ENCODE measurements around the gene SEL1L3. TPM values are rescaled to one million over a fixed set of nuclear protein-coding genes. Genes with fewer than 3 reads are reported as not detected.
"Not testable (repeated sequence)": the region's sequence is repeated elsewhere in the genome, so short reads cannot be mapped to it uniquely, and the experiment has no call there.

SEL1L3 gene
- total and polyA plus RNA-seq, 2 donors from 2014 or later, result 8.2 to 60.3 TPM

DNA sequence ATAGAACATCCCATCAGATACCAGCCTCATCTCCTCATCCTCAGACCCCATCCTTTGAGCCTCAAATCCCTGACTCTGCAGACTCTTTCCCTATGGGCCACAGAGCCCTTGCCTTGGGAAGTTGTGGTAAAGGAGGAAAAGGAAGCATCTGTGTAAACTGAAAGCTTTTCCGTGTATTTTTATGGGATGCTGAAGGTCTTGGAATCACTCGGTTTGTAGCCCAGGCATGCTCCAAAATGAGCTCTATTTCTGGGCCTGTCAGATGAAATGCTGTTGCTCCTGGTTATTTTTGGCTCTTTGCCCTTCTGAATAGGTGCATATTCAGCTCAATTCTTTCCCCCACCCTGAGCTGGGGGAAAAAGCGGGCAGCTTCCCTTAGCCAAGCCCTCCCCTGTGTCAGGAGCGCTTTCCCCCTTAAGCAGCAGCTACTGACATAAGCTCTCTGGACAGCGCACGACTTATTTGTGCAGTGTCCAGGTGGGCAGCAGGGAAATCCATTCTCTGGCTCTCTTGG lies 5.0 kb upstream of the SEL1L3 start:
- Histone ChIP-seq H3K4me1 (ENCODE audit: control insufficient read depth in 2 of 3, insufficient read depth in 2 of 3, low read depth in 1 of 3, low read length in 3 of 3) (no peaks in the 10 kb centered on the region), H3K36me3 (ENCODE audit: control insufficient read depth in 2 of 3, insufficient read depth in 3 of 3, low read length in 3 of 3) (no peaks in the 10 kb centered on the region), H3K4me3 (ENCODE audit: low read length in 3 of 3) (no peak overlapping the region), H3K27ac (ENCODE audit: low read depth in 2 of 2, low read length in 2 of 2) (no peak overlapping the region), H3K9ac (ENCODE audit: low read length in 3 of 3) (no peak overlapping the region), H3K9me3 (ENCODE audit: control insufficient read depth in 2 of 3, insufficient read depth in 1 of 3, low read length in 3 of 3) (no peaks in the 10 kb centered on the region), H3K27me3 (ENCODE audit: control insufficient read depth, insufficient read depth, low read length) (no peaks in the 10 kb centered on the region)
- no peak for DNase-seq
- TF ChIP-seq, protein P1, sequence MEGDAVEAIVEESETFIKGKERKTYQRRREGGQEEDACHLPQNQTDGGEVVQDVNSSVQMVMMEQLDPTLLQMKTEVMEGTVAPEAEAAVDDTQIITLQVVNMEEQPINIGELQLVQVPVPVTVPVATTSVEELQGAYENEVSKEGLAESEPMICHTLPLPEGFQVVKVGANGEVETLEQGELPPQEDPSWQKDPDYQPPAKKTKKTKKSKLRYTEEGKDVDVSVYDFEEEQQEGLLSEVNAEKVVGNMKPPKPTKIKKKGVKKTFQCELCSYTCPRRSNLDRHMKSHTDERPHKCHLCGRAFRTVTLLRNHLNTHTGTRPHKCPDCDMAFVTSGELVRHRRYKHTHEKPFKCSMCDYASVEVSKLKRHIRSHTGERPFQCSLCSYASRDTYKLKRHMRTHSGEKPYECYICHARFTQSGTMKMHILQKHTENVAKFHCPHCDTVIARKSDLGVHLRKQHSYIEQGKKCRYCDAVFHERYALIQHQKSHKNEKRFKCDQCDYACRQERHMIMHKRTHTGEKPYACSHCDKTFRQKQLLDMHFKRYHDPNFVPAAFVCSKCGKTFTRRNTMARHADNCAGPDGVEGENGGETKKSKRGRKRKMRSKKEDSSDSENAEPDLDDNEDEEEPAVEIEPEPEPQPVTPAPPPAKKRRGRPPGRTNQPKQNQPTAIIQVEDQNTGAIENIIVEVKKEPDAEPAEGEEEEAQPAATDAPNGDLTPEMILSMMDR (IDR thresholded peaks at IDR 0.05; ENCODE audit: borderline replicate concordance, extremely low read depth, insufficient read depth), result no peak
- intact Hi-C loops (cut with DNase I), result no loop called here
- no peak for FAIRE-seq

DNA sequence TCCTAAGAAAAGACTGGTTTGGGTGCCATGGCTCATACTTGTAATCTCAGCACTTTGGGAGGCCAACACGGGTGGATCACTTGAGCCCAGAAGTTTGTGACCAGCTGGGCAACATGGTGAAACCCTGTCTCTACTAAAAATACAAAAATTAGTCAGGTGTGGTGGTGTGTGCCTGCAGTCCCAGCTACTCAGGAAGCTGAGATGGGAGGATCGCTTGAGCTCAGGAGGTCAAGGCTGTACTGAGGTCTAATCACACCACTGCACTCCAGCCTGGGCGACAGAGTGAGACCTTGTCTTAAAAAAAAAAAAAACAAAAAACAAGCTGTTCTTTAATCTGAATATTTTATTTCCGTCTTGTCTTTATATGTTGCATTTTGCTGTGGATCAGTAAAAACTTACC lies 3.6 kb upstream of the SEL1L3 start:
- H3K9me3 ChIP-seq (ENCODE audit: control insufficient read depth in 2 of 3, insufficient read depth in 1 of 3, low read length in 3 of 3); DNase-seq; H3K4me3 ChIP-seq (ENCODE audit: low read length in 3 of 3); H3K9ac ChIP-seq (ENCODE audit: low read length in 3 of 3); H3K36me3 ChIP-seq (ENCODE audit: control insufficient read depth in 2 of 3, insufficient read depth in 3 of 3, low read length in 3 of 3); H3K27me3 ChIP-seq (ENCODE audit: control insufficient read depth, insufficient read depth, low read length); FAIRE-seq; H3K4me1 ChIP-seq (ENCODE audit: control insufficient read depth in 2 of 3, insufficient read depth in 2 of 3, low read depth in 1 of 3, low read length in 3 of 3); H3K27ac ChIP-seq (ENCODE audit: low read depth in 2 of 2, low read length in 2 of 2); intact Hi-C loops (cut with DNase I): not testable (repeated sequence)

DNA sequence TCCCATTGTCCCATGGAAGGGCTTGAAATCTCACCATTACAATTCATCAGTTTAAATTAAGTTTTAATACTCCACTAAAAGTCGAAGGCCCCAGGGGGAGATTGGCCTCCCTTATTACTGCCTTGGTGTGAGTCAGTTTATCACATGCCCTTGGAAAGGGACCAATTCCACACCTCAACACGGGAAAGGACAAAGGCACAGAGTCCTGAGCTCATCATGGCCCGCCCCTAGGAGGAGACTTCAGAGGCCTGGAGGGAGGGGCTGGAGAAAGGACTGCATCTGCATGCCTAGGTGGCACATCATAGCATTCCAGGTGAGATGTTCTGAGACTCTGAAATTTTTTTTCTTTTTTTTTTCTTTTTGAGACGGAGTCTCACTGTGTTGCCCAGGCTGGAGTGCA lies 2.8 kb upstream of the SEL1L3 start:
- no peak overlapping the region for H3K9ac ChIP-seq (ENCODE audit: low read length in 3 of 3)
- no peaks in the 10 kb centered on the region for H3K27me3 ChIP-seq (ENCODE audit: control insufficient read depth, insufficient read depth, low read length)
- peak in 1 of 5 donors; percentile 76 for DNase-seq
- no peaks in the 10 kb centered on the region for H3K9me3 ChIP-seq (ENCODE audit: control insufficient read depth in 2 of 3, insufficient read depth in 1 of 3, low read length in 3 of 3)
- FAIRE-seq, result no peak
- H3K36me3 ChIP-seq (ENCODE audit: control insufficient read depth in 2 of 3, insufficient read depth in 3 of 3, low read length in 3 of 3), result no peaks in the 10 kb centered on the region
- TF ChIP-seq, protein P1 (IDR thresholded peaks at IDR 0.05; ENCODE audit: borderline replicate concordance, extremely low read depth, insufficient read depth), result no peak
- intact Hi-C loops (cut with DNase I), result no loop called here
- no peaks in the 10 kb centered on the region for H3K4me1 ChIP-seq (ENCODE audit: control insufficient read depth in 2 of 3, insufficient read depth in 2 of 3, low read depth in 1 of 3, low read length in 3 of 3)
- no peak overlapping the region for H3K4me3 ChIP-seq (ENCODE audit: low read length in 3 of 3)
- no peak overlapping the region for H3K27ac ChIP-seq (ENCODE audit: low read depth in 2 of 2, low read length in 2 of 2)

DNA sequence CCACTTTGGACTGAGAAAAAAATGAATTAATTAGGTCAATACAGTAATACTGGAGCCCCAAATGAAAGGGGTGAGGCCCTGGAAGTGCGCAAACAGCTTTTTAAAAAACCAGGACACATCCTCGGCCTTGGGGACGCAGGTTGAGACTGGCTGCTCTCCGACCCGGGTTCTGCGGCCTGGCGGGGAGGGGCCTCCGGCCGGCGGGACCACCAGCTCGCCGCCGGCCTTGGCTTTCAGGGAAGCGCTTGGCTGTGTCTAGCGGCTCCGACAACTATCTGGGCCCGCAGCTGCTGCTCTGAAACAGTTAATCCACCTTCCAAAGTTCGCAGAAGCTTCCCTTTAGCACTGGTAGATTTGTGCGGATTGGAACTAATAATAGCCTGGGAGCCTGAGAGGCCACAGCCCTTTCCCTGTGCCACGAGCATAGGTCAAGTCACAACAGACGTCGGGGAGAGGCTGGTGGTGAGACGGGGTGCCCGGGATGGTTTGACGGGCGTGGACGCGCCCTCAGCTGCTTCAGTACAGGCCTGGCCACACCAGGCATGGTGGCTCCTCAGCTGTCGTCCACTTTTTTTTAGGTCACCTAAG lies 1.1 kb upstream of the SEL1L3 start:
- H3K4me1 ChIP-seq (ENCODE audit: control insufficient read depth in 2 of 3, insufficient read depth in 2 of 3, low read depth in 1 of 3, low read length in 3 of 3), result no peaks in the 10 kb centered on the region
- FAIRE-seq (no peak), DNase-seq (peak in 1 of 5 donors; percentile 50)
- no peaks in the 10 kb centered on the region for H3K9me3 ChIP-seq (ENCODE audit: control insufficient read depth in 2 of 3, insufficient read depth in 1 of 3, low read length in 3 of 3)
- no peak overlapping the region for H3K9ac ChIP-seq (ENCODE audit: low read length in 3 of 3)
- H3K27ac ChIP-seq (ENCODE audit: low read depth in 2 of 2, low read length in 2 of 2), result peak overlapping the region in 1 of 2 donors; percentile 43
- no peaks in the 10 kb centered on the region for H3K27me3 ChIP-seq (ENCODE audit: control insufficient read depth, insufficient read depth, low read length)
- TF ChIP-seq, protein P1 (IDR thresholded peaks at IDR 0.05; ENCODE audit: borderline replicate concordance, extremely low read depth, insufficient read depth), result no peak
- intact Hi-C loops (cut with DNase I), result no loop called here
- peak overlapping the region in 1 of 3 donors; percentile 52 for H3K4me3 ChIP-seq (ENCODE audit: low read length in 3 of 3)
- H3K36me3 ChIP-seq (ENCODE audit: control insufficient read depth in 2 of 3, insufficient read depth in 3 of 3, low read length in 3 of 3), result no peaks in the 10 kb centered on the region

Data from kidney (tissue), 14 donors.